SK-N-SH treated with all-trans-retinoic acid at 6 μM for 48 hours (cell line): ENCODE results near the gene TBR1.

Experiments
- ARNTL ChIP-seq: fragments of 450-650 bp; formaldehyde crosslinking; IDR thresholded peaks from 2 replicates; pipeline ENCODE4 v1.5.0; 2020; ENCODE audit warnings: low read depth, mild to moderate bottlenecking, moderate library complexity, borderline replicate concordance
- ZNF70 ChIP-seq: fragments of 450-650 bp; formaldehyde crosslinking; IDR thresholded peaks from 2 replicates; pipeline ENCODE4 v1.5.0; 2020; ENCODE audit warnings: mild to moderate bottlenecking, moderate library complexity
- TF ChIP-seq, protein P1 (sequence below): fragments of 250-450 bp; sonication (Bioruptor Pico); IDR thresholded peaks from 2 replicates; pipeline ENCODE4 v1.5.0; 2020; ENCODE audit warnings: mild to moderate bottlenecking, moderate library complexity

DNA sequence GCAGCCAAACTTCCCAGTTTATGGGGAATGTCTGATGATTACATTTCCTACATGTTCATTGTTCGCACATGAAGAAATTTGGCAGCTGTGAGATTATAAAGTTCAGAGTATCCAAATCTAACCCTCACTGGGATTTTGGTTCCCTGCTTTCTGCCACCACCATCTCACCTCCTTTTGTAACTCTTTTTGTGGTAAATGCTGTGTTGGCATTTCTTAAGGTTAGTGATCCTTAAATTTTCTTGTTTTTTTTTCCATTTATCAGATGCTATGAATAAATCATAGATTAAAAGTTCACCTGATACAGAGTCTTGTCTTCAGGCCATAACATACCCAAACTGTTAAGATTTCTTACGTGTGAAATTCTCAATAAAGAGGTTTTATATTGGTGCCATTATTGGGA lies 8.5 kb upstream of the TBR1 start:
- TF ChIP-seq ARNTL (CRISPR knock-in tag) (no peak), ZNF70 (CRISPR knock-in tag) (no peak)
- TF ChIP-seq, protein P1, sequence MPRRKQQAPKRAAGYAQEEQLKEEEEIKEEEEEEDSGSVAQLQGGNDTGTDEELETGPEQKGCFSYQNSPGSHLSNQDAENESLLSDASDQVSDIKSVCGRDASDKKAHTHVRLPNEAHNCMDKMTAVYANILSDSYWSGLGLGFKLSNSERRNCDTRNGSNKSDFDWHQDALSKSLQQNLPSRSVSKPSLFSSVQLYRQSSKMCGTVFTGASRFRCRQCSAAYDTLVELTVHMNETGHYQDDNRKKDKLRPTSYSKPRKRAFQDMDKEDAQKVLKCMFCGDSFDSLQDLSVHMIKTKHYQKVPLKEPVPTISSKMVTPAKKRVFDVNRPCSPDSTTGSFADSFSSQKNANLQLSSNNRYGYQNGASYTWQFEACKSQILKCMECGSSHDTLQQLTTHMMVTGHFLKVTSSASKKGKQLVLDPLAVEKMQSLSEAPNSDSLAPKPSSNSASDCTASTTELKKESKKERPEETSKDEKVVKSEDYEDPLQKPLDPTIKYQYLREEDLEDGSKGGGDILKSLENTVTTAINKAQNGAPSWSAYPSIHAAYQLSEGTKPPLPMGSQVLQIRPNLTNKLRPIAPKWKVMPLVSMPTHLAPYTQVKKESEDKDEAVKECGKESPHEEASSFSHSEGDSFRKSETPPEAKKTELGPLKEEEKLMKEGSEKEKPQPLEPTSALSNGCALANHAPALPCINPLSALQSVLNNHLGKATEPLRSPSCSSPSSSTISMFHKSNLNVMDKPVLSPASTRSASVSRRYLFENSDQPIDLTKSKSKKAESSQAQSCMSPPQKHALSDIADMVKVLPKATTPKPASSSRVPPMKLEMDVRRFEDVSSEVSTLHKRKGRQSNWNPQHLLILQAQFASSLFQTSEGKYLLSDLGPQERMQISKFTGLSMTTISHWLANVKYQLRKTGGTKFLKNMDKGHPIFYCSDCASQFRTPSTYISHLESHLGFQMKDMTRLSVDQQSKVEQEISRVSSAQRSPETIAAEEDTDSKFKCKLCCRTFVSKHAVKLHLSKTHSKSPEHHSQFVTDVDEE (CRISPR knock-in tag): no peak
